HEK293 (cell line): Measurements from ENCODE around the gene AFF1.

Experiments
- CTCF ChIA-PET: fragments of 350-600 bp; formaldehyde crosslinking; extraction: SDS; loops from one replicate; lab custom pipeline; 2021; ENCODE audit warnings: antibody characterized with exemption; lab: Yijun Ruan, JAX
- POLR2A ChIA-PET: fragments of 300-600 bp; formaldehyde crosslinking; extraction: SDS; loops from one replicate; lab custom pipeline; 2020; ENCODE audit warnings: antibody characterized with exemption, inconsistent platforms; lab: Yijun Ruan, JAX
- H3K27ac ChIP-seq: fragments of 200-500 bp; sonication (Bioruptor generic); 2 replicates; pipeline ENCODE4 v1.5.1; 2014; ENCODE audit warnings: low read depth, low read length, control low read depth, inconsistent platforms; ENCODE audit errors: extremely low read depth
- H3K36me3 ChIP-seq, 2 experiments: fragments of 200-500 bp in 1 of 2; sonication (Bioruptor generic) in 1 of 2; 1 replicate in 1 of 2; 2 replicates in 1 of 2; pipeline ENCODE4 v1.5.1; 2014 to 2017; ENCODE audit warnings: inconsistent platforms in 2 of 2, low read length in 2 of 2; ENCODE audit not compliant: control insufficient read depth in 2 of 2, insufficient read depth in 1 of 2
- H3K4me1 ChIP-seq: fragments of 200-500 bp; sonication (Bioruptor generic); 2 replicates; pipeline ENCODE4 v1.5.1; 2014; ENCODE audit warnings: mild to moderate bottlenecking, low read length, inconsistent platforms; ENCODE audit not compliant: control insufficient read depth, insufficient read depth
- H3K4me3 ChIP-seq: 2 replicates; pipeline ENCODE4 v1.5.1; 2011; ENCODE audit warnings: low read depth, mild to moderate bottlenecking, control low read depth, low read length, moderate library complexity
- H3K9me3 ChIP-seq: fragments of 200-500 bp; sonication (Bioruptor generic); 2 replicates; pipeline ENCODE4 v1.5.1; 2014; ENCODE audit warnings: low read depth, low read length, inconsistent platforms; ENCODE audit not compliant: control insufficient read depth, insufficient read depth
- GLIS2 ChIP-seq: fragments of 450-650 bp; formaldehyde crosslinking; IDR thresholded peaks from 2 replicates; pipeline ENCODE4 v1.5.1; 2016; ENCODE audit warnings: missing biosample characterization, missing genetic modification characterization
- KLF10 ChIP-seq: fragments of 450-650 bp; IDR thresholded peaks from 2 replicates; pipeline ENCODE4 v1.5.1; 2018; ENCODE audit warnings: missing biosample characterization, mild to moderate bottlenecking, missing genetic modification characterization
- MYNN ChIP-seq: fragments of 450-650 bp; formaldehyde crosslinking; IDR thresholded peaks from 2 replicates; pipeline ENCODE4 v1.5.1; 2016; ENCODE audit warnings: missing biosample characterization, missing genetic modification characterization, borderline replicate concordance
- OSR2 ChIP-seq: fragments of 450-650 bp; formaldehyde crosslinking; IDR thresholded peaks from 2 replicates; pipeline ENCODE4 v1.5.1; 2016; ENCODE audit warnings: missing biosample characterization, missing genetic modification characterization
- PRDM1 ChIP-seq: fragments of 450-650 bp; formaldehyde crosslinking; IDR thresholded peaks from 2 replicates; pipeline ENCODE4; 2016; ENCODE audit warnings: missing biosample characterization, missing genetic modification characterization
- REST ChIP-seq: fragments of 450-650 bp; formaldehyde crosslinking; IDR thresholded peaks from 2 replicates; pipeline ENCODE4 v1.5.1; 2016; ENCODE audit warnings: missing biosample characterization, missing genetic modification characterization
- TCF7L2 ChIP-seq: IDR thresholded peaks from 2 replicates; pipeline ENCODE4 v1.6.1; 2011; ENCODE audit warnings: low read depth, mild to moderate bottlenecking, inconsistent platforms, low read length, moderate library complexity, borderline replicate concordance
- WT1 ChIP-seq: fragments of 450-650 bp; formaldehyde crosslinking; IDR thresholded peaks from 2 replicates; pipeline ENCODE4 v1.5.1; 2016; ENCODE audit warnings: missing biosample characterization, missing genetic modification characterization
- ZBTB6 ChIP-seq: fragments of 450-650 bp; formaldehyde crosslinking; IDR thresholded peaks from 2 replicates; pipeline ENCODE4 v1.5.1; 2017; ENCODE audit warnings: missing biosample characterization, missing genetic modification characterization
- ZFP41 ChIP-seq: fragments of 450-650 bp; formaldehyde crosslinking; IDR thresholded peaks from 2 replicates; pipeline ENCODE4 v1.5.1; 2016; ENCODE audit warnings: missing biosample characterization, missing genetic modification characterization, borderline replicate concordance
- ZNF114 ChIP-seq: fragments of 450-650 bp; formaldehyde crosslinking; IDR thresholded peaks from 2 replicates; pipeline ENCODE4 v1.5.0; 2017; ENCODE audit warnings: missing biosample characterization, missing genetic modification characterization
- ZNF248 ChIP-seq: fragments of 450-650 bp; formaldehyde crosslinking; IDR thresholded peaks from 2 replicates; pipeline ENCODE4 v1.5.1; 2017; ENCODE audit warnings: missing biosample characterization, missing genetic modification characterization
- ZNF324 ChIP-seq: fragments of 450-650 bp; formaldehyde crosslinking; IDR thresholded peaks from 2 replicates; pipeline ENCODE4 v1.5.1; 2016; ENCODE audit warnings: missing biosample characterization, missing genetic modification characterization
- ZNF341 ChIP-seq: fragments of 450-650 bp; formaldehyde crosslinking; IDR thresholded peaks from 2 replicates; pipeline ENCODE4; 2016; ENCODE audit warnings: low read depth, missing biosample characterization, missing genetic modification characterization
- ZNF366 ChIP-seq: fragments of 450-650 bp; formaldehyde crosslinking; conservative IDR thresholded peaks from 2 replicates; pipeline ENCODE4 v1.5.1; 2016; ENCODE audit warnings: missing biosample characterization, missing genetic modification characterization
- ZNF391 ChIP-seq: fragments of 450-650 bp; formaldehyde crosslinking; IDR thresholded peaks from 2 replicates; pipeline ENCODE4 v1.5.1; 2016; ENCODE audit warnings: low read depth, missing biosample characterization, missing genetic modification characterization, borderline replicate concordance
- ZNF416 ChIP-seq: fragments of 450-650 bp; formaldehyde crosslinking; IDR thresholded peaks from 2 replicates; pipeline ENCODE4 v1.5.1; 2016; ENCODE audit warnings: missing biosample characterization, missing genetic modification characterization
- ZNF513 ChIP-seq: fragments of 450-650 bp; IDR thresholded peaks from 2 replicates; pipeline ENCODE4 v1.5.1; 2018; ENCODE audit warnings: missing biosample characterization, missing genetic modification characterization
- ZNF521 ChIP-seq: fragments of 450-650 bp; formaldehyde crosslinking; IDR thresholded peaks from 2 replicates; pipeline ENCODE4 v1.5.1; 2017; ENCODE audit warnings: missing biosample characterization, mild to moderate bottlenecking, missing genetic modification characterization
- ZNF561 ChIP-seq: fragments of 450-650 bp; IDR thresholded peaks from 2 replicates; pipeline ENCODE4 v1.5.1; 2018; ENCODE audit warnings: missing biosample characterization, missing genetic modification characterization, borderline replicate concordance
- ZNF621 ChIP-seq: fragments of 450-650 bp; formaldehyde crosslinking; IDR thresholded peaks from 2 replicates; pipeline ENCODE4 v1.5.1; 2017; ENCODE audit warnings: missing biosample characterization, missing genetic modification characterization
- ZNF843 ChIP-seq: fragments of 450-650 bp; formaldehyde crosslinking; IDR thresholded peaks from 2 replicates; pipeline ENCODE4 v1.5.1; 2016; ENCODE audit warnings: missing biosample characterization, missing genetic modification characterization
- TF ChIP-seq, protein P1 (sequence below): fragments of 450-650 bp; formaldehyde crosslinking; IDR thresholded peaks from 2 replicates; pipeline ENCODE4 v1.5.1; 2016; ENCODE audit warnings: missing biosample characterization, missing genetic modification characterization

Gene AFF1

GRCh38 chr4:87007528-87008446 lies 73.0 kb downstream of the AFF1 start (continued):
- TF ChIP-seq KLF10 (0 out of 2 replicates have a peak, but pooled peaks have one; percentile 17), PRDM1 (tag by site-specific recombination) (0 out of 2 replicates have a peak, but pooled peaks have one; percentile 4), ZNF248 (tag by site-specific recombination) (no peak), TCF7L2 (0 out of 2 replicates have a peak, but pooled peaks have one; percentile 15), ZNF843 (tag by site-specific recombination) (no peak), WT1 (tag by site-specific recombination) (0 out of 2 replicates have a peak, but pooled peaks have one; percentile 12), ZNF366 (0 out of 2 replicates have a peak, but pooled peaks have one; percentile 8), OSR2 (tag by site-specific recombination) (peak; percentile 56; the same call in 1 of the 2 replicates), ZNF521 (tag by site-specific recombination) (no peak), ZNF341 (tag by site-specific recombination) (peak; percentile 65), ZNF391 (no peak)
- TF ChIP-seq, protein P1, sequence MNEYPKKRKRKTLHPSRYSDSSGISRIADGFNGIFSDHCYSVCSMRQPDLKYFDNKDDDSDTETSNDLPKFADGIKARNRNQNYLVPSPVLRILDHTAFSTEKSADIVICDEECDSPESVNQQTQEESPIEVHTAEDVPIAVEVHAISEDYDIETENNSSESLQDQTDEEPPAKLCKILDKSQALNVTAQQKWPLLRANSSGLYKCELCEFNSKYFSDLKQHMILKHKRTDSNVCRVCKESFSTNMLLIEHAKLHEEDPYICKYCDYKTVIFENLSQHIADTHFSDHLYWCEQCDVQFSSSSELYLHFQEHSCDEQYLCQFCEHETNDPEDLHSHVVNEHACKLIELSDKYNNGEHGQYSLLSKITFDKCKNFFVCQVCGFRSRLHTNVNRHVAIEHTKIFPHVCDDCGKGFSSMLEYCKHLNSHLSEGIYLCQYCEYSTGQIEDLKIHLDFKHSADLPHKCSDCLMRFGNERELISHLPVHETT (tag by site-specific recombination): no peak

DNA sequence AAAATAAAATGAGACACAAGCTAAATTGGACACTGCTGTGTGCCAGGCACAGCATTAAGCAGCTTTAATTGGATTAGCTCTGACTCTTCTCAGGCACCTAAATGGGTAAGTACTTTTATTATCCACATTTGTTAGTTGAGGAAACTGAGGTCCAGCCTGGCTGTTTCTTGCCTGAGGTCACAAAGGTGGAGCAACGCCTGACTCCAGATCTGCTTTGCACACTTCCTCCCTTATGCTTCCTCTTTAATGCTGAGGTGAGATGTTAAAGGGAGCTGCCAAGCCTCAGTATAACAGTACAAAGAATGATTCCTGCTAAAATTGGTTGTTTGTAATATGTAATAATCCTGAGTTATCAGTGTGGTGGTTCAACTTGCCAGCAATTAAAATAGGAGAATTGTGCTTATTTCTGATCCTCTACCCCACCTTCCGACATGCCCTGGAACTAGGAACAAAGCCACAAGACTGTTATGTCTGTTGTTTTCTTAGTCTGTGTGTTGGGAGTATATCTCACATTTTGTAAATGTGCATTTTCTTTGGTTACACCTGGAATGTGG lies 74.4 kb downstream of the AFF1 start:
- Histone ChIP-seq H3K9me3 (no peaks in the 10 kb centered on the region), H3K27ac (no peak overlapping the region), H3K4me1 (peaks cover 6% of the 10 kb centered on the region; the same call in 1 of the 2 replicates), H3K4me3 (no peak overlapping the region), H3K36me3 (no peaks in the 10 kb centered on the region)
- ChIA-PET POLR2A (interaction anchor here (1.1 kb wide), 1 partner anchor 73 kb away, joined by 3 read pairs; no protein-coding TSS in a partner anchor), CTCF (interaction anchor here (0.5 to 3.6 kb wide), 4 partner anchors 20 to 142 kb away, joined by 3 to 14 read pairs (median 3); no protein-coding TSS in a partner anchor)
- TF ChIP-seq MYNN (tag by site-specific recombination) (no peak), ZNF561 (tag by site-specific recombination) (no peak)

GRCh38 chr4:87010192-87010591 lies 75.4 kb downstream of the AFF1 start:
- H3K36me3 ChIP-seq: no peaks in the 10 kb centered on the region
- ChIA-PET POLR2A (interaction anchor here (0.6 to 1.1 kb wide), 2 partner anchors 44 to 74 kb away, joined by 3 read pairs; no protein-coding TSS in a partner anchor), CTCF (interaction anchor here (0.6 to 1.6 kb wide), 4 partner anchors 19 to 1505 kb away, joined by 3 read pairs; no protein-coding TSS in a partner anchor)
- no peak overlapping the region for H3K27ac ChIP-seq
- H3K4me3 ChIP-seq: no peak overlapping the region
- peaks cover 10% of the 10 kb centered on the region for H3K4me1 ChIP-seq
- H3K9me3 ChIP-seq: no peaks in the 10 kb centered on the region
- TF ChIP-seq ZBTB6 (tag by site-specific recombination) (no peak), ZNF621 (tag by site-specific recombination) (no peak), GLIS2 (tag by site-specific recombination) (no peak), ZFP41 (tag by site-specific recombination) (no peak), ZNF416 (tag by site-specific recombination) (no peak), ZNF324 (no peak), REST (tag by site-specific recombination) (no peak), ZNF114 (tag by site-specific recombination) (no peak), KLF10 (no peak), ZNF513 (tag by site-specific recombination) (no peak)
